ENCODE data around the gene GANAB. TPM values are rescaled to one million over a fixed set of nuclear protein-coding genes. Genes with fewer than 3 reads are reported as not detected.
"Not testable (repeated sequence)": the region's sequence is repeated elsewhere in the genome, so short reads cannot be mapped to it uniquely, and the experiment has no call there.

Gene GANAB
- polyA plus RNA-seq, 4 donors: 38.6 to 310 (median 103) TPM

GRCh38 chr11:62622476-62623089, 23.8 kb downstream of the GANAB start:
- Histone ChIP-seq H3K27me3 (ENCODE audit: control insufficient read depth in 3 of 3, insufficient read depth in 3 of 3, low read length in 3 of 3) (no peaks in the 10 kb centered on the region), H3K27ac (ENCODE audit: low read depth in 1 of 3, low read length in 2 of 3) (peak overlapping the region; percentile 86 to 92 (median 89)), H3K9me3 (ENCODE audit: control insufficient read depth in 2 of 2, insufficient read depth in 1 of 2, low read depth in 1 of 2, low read length in 1 of 2) (no peaks in the 10 kb centered on the region), H3K4me3 (ENCODE audit: low read depth in 1 of 3, low read length in 3 of 3) (peak overlapping the region in 1 of 3 donors; percentile 69), H3K4me1 (ENCODE audit: control insufficient read depth in 3 of 3, insufficient read depth in 2 of 3, low read depth in 1 of 3, low read length in 2 of 3) (peaks cover 0 to 8% (median 5%) of the 10 kb centered on the region in 3 donors), H3K36me3 (ENCODE audit: control insufficient read depth in 3 of 3, insufficient read depth in 2 of 3, low read depth in 1 of 3, low read length in 3 of 3) (peaks cover 14 to 43% (median 14%) of the 10 kb centered on the region in 3 donors)
- no peak for DNase-seq
- WGBS, 3 donors: 86 to 94% (median 87%) methylated on average over 7 of the region's 7 CpGs
- no peak for FAIRE-seq

- DNase-seq (peak; percentile 97 to 98), FAIRE-seq (no peak)
- Histone ChIP-seq H3K4me1 (ENCODE audit: control insufficient read depth in 3 of 3, insufficient read depth in 2 of 3, low read depth in 1 of 3, low read length in 2 of 3) (peaks cover 0 to 8% (median 5%) of the 10 kb centered on the region in 3 donors), H3K27ac (ENCODE audit: low read depth in 1 of 3, low read length in 2 of 3) (peak within 1 kb of the TSS; percentile 86 to 92 (median 89)), H3K27me3 (ENCODE audit: control insufficient read depth in 3 of 3, insufficient read depth in 3 of 3, low read length in 3 of 3) (no peaks in the 10 kb centered on the region), H3K9me3 (ENCODE audit: control insufficient read depth in 2 of 2, insufficient read depth in 1 of 2, low read depth in 1 of 2, low read length in 1 of 2) (no peaks in the 10 kb centered on the region), H3K36me3 (ENCODE audit: control insufficient read depth in 3 of 3, insufficient read depth in 2 of 3, low read depth in 1 of 3, low read length in 3 of 3) (peaks cover 11 to 43% (median 14%) of the 10 kb centered on the region in 3 donors), H3K4me3 (ENCODE audit: low read depth in 1 of 3, low read length in 3 of 3) (peak within 1 kb of the TSS; percentile 61 to 69 (median 68))
- WGBS, 3 donors: 1 to 2% (median 1%) methylated on average over 45 to 77 of the region's 77 CpGs
Measured at GRCh38 chr11:62621567-62622470, 24.6 kb downstream of the GANAB start, which contains the start of gene B3GAT3. Gene B3GAT3 (minus strand): TSS chr11:62621986. CDS start chr11:62621947, 39 bp downstream.

- Histone ChIP-seq H3K27ac (ENCODE audit: low read depth in 1 of 3, low read length in 2 of 3) (peak overlapping the region; percentile 86 to 92 (median 89)), H3K36me3 (ENCODE audit: control insufficient read depth in 3 of 3, insufficient read depth in 2 of 3, low read depth in 1 of 3, low read length in 3 of 3) (peaks cover 7 to 43% (median 10%) of the 10 kb centered on the region in 3 donors), H3K27me3 (ENCODE audit: control insufficient read depth in 3 of 3, insufficient read depth in 3 of 3, low read length in 3 of 3) (no peaks in the 10 kb centered on the region), H3K4me3 (ENCODE audit: low read depth in 1 of 3, low read length in 3 of 3) (peak overlapping the region; percentile 61 to 69 (median 68)), H3K9me3 (ENCODE audit: control insufficient read depth in 2 of 2, insufficient read depth in 1 of 2, low read depth in 1 of 2, low read length in 1 of 2) (no peaks in the 10 kb centered on the region), H3K4me1 (ENCODE audit: control insufficient read depth in 3 of 3, insufficient read depth in 2 of 3, low read depth in 1 of 3, low read length in 2 of 3) (peaks cover 0 to 8% (median 5%) of the 10 kb centered on the region in 3 donors)
- 21 to 27% (median 26%) methylated on average over 8 of the region's 8 CpGs for WGBS, 3 donors
- DNase-seq: no peak
- FAIRE-seq: no peak
Measured at GRCh38 chr11:62621027-62621566, 25.3 kb downstream of the GANAB start.

- not testable (repeated sequence) for FAIRE-seq
- H3K4me1 ChIP-seq (ENCODE audit: control insufficient read depth in 3 of 3, insufficient read depth in 2 of 3, low read depth in 1 of 3, low read length in 2 of 3): peaks cover 0 to 33% (median 7%) of the 10 kb centered on the region in 3 donors
- WGBS, 3 donors: 94 to 96% (median 95%) methylated on average over 11 to 14 of the region's 14 CpGs
Measured at GRCh38 chr11:62616957-62617356, 29.5 kb downstream of the GANAB start.

GRCh38 chr11:62615521-62615920, 30.9 kb downstream of the GANAB start:
- FAIRE-seq (no peak), DNase-seq (no peak)
- Histone ChIP-seq H3K36me3 (ENCODE audit: control insufficient read depth in 3 of 3, insufficient read depth in 2 of 3, low read depth in 1 of 3, low read length in 3 of 3) (peaks cover 0 to 46% (median 4%) of the 10 kb centered on the region in 3 donors), H3K4me3 (ENCODE audit: low read depth in 1 of 3, low read length in 3 of 3) (no peak overlapping the region), H3K27ac (ENCODE audit: low read depth in 1 of 3, low read length in 2 of 3) (no peak overlapping the region), H3K9me3 (ENCODE audit: control insufficient read depth in 2 of 2, insufficient read depth in 1 of 2, low read depth in 1 of 2, low read length in 1 of 2) (no peaks in the 10 kb centered on the region), H3K27me3 (ENCODE audit: control insufficient read depth in 3 of 3, insufficient read depth in 3 of 3, low read length in 3 of 3) (no peaks in the 10 kb centered on the region), H3K4me1 (ENCODE audit: control insufficient read depth in 3 of 3, insufficient read depth in 2 of 3, low read depth in 1 of 3, low read length in 2 of 3) (peaks cover 0 to 36% (median 8%) of the 10 kb centered on the region in 3 donors)
- 88 to 93% (median 90%) methylated on average over 7 of the region's 7 CpGs for WGBS, 3 donors

More at GRCh38 chr11:62616957-62617356, 29.5 kb downstream of the GANAB start:
- H3K27ac ChIP-seq (ENCODE audit: low read depth in 1 of 3, low read length in 2 of 3); H3K9me3 ChIP-seq (ENCODE audit: control insufficient read depth in 2 of 2, insufficient read depth in 1 of 2, low read depth in 1 of 2, low read length in 1 of 2); H3K27me3 ChIP-seq (ENCODE audit: control insufficient read depth in 3 of 3, insufficient read depth in 3 of 3, low read length in 3 of 3); DNase-seq; H3K4me3 ChIP-seq (ENCODE audit: low read depth in 1 of 3, low read length in 3 of 3): not testable (repeated sequence)
- H3K36me3 ChIP-seq (ENCODE audit: control insufficient read depth in 3 of 3, insufficient read depth in 2 of 3, low read depth in 1 of 3, low read length in 3 of 3): peaks cover 0 to 40% (median 4%) of the 10 kb centered on the region in 3 donors

GRCh38 chr11:62614275-62614674, 32.1 kb downstream of the GANAB start:
- FAIRE-seq: no peak

GRCh38 chr11:62613291-62613778, 33.1 kb downstream of the GANAB start:
- no peaks in the 10 kb centered on the region for H3K9me3 ChIP-seq (ENCODE audit: control insufficient read depth in 2 of 2, insufficient read depth in 1 of 2, low read depth in 1 of 2, low read length in 1 of 2)
- H3K4me3 ChIP-seq (ENCODE audit: low read depth in 1 of 3, low read length in 3 of 3): peak overlapping the region in 1 of 3 donors; percentile 61
- peak overlapping the region; percentile 74 to 79 (median 74) for H3K27ac ChIP-seq (ENCODE audit: low read depth in 1 of 3, low read length in 2 of 3)
- FAIRE-seq: no peak
- no peak for DNase-seq
- no peaks in the 10 kb centered on the region for H3K27me3 ChIP-seq (ENCODE audit: control insufficient read depth in 3 of 3, insufficient read depth in 3 of 3, low read length in 3 of 3)
- WGBS, 3 donors: 23 to 63% (median 49%) methylated on average over 13 to 15 of the region's 15 CpGs
- peaks cover 0 to 58% (median 5%) of the 10 kb centered on the region in 3 donors for H3K36me3 ChIP-seq (ENCODE audit: control insufficient read depth in 3 of 3, insufficient read depth in 2 of 3, low read depth in 1 of 3, low read length in 3 of 3)
- H3K4me1 ChIP-seq (ENCODE audit: control insufficient read depth in 3 of 3, insufficient read depth in 2 of 3, low read depth in 1 of 3, low read length in 2 of 3): peaks cover 0 to 35% (median 8%) of the 10 kb centered on the region in 3 donors

More at GRCh38 chr11:62614275-62614674, 32.1 kb downstream of the GANAB start:
- H3K4me1 ChIP-seq (ENCODE audit: control insufficient read depth in 3 of 3, insufficient read depth in 2 of 3, low read depth in 1 of 3, low read length in 2 of 3): peaks cover 0 to 35% (median 8%) of the 10 kb centered on the region in 3 donors
- peaks cover 0 to 53% (median 4%) of the 10 kb centered on the region in 3 donors for H3K36me3 ChIP-seq (ENCODE audit: control insufficient read depth in 3 of 3, insufficient read depth in 2 of 3, low read depth in 1 of 3, low read length in 3 of 3)
- no peaks in the 10 kb centered on the region for H3K27me3 ChIP-seq (ENCODE audit: control insufficient read depth in 3 of 3, insufficient read depth in 3 of 3, low read length in 3 of 3)
- H3K27ac ChIP-seq (ENCODE audit: low read depth in 1 of 3, low read length in 2 of 3): peak overlapping the region in 1 of 3 donors; percentile 79
- 39 to 64% (median 49%) methylated on average over 8 of the region's 8 CpGs for WGBS, 3 donors
- peak; percentile 50 to 75 for DNase-seq
- no peaks in the 10 kb centered on the region for H3K9me3 ChIP-seq (ENCODE audit: control insufficient read depth in 2 of 2, insufficient read depth in 1 of 2, low read depth in 1 of 2, low read length in 1 of 2)
- no peak overlapping the region for H3K4me3 ChIP-seq (ENCODE audit: low read depth in 1 of 3, low read length in 3 of 3)
